NCI-H1105 treated with DMSO at 0.1 percent for 48 hours (cell line): ENCODE results near the gene RYR3.

Experiments
- DNase-seq: peaks from one replicate; lab custom pipeline; 2025; lab: John Stamatoyannopoulos, UW

Gene RYR3

DNA sequence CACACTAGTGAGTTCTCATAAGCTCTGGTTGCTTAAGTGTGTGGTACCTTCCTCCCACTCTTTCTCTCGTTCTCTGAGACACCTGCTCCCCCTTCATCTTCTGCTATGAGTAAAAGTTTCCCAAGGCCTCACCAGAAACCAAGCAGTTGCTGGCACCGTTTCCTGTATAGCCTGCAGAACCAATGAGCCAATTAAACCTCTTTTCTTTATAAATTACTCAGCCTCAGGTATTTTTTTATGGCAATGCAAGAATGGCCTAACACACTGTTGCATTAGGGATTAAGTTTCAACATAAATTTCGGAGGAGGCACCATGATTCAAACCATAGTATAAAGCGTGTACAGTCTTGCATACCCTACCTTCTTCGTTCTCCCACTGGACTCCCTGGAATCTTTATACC is 405.3 kb downstream of the RYR3 start:
- no peak for DNase-seq

DNA sequence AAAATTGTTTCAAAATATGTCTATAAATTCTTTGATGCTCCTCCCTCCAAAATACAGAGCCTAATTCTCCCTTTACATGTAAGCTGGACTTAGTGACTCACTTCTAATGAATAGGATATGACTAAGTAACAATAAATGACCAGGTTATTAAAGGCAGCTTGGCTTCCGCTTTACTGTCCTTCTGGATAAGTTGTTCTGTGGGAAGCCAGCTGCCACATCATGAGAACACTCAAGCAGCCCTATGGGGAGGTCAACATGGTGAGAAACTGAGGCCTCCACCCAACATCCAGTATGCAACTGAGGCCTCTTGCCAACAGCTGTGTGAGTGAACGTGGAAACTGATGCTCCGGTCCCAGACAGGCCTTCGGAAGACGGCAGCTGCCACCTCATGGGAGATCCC is 410.2 kb downstream of the RYR3 start:
- no peak for DNase-seq

DNA sequence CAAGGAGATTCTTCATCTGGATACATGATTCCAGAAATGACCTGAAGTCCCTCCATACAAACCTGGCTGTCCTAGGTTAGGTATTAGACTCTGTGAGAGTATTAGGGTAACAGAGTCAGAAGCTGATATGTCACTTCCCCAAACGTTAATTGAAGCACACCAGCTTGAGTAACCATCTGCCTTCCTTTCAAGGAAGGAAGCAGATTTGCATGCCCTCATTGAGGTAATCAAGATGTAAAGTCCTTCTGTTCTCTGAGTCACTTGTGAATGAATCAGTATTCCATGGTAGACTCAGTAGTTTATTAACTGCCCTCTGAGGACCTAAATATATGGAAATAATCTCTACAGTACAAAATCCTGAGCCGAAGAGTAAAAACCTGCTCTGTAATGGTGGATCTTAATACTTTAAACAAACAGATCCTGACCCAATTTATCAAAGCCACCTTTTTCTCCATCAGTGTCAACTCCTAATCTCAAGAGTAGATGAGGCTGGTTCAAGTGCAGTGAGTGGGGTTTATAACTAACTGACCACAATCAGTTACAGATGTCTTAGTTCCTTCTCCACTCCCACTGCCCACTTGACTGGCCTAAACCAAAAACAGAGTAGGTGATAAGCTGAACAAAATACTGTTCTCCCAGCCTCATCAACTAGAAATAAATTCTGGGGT is 411.4 kb downstream of the RYR3 start:
- DNase-seq = no peak

DNA sequence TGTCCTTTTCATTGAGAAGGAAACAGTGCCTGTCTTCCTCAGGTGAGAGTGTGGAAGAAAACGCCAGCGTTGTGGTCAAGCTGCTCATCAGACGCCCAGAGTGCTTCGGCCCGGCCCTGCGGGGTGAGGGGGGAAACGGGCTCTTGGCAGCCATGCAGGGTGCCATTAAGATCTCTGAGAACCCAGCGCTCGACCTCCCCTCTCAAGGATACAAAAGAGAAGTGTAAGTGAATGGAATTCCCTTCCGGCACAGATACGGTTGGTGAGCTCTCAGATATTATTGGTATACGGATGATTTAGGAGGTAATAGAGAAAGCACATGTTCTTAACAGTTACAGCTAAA is 411.9 kb downstream of the RYR3 start:
- no peak for DNase-seq

DNA sequence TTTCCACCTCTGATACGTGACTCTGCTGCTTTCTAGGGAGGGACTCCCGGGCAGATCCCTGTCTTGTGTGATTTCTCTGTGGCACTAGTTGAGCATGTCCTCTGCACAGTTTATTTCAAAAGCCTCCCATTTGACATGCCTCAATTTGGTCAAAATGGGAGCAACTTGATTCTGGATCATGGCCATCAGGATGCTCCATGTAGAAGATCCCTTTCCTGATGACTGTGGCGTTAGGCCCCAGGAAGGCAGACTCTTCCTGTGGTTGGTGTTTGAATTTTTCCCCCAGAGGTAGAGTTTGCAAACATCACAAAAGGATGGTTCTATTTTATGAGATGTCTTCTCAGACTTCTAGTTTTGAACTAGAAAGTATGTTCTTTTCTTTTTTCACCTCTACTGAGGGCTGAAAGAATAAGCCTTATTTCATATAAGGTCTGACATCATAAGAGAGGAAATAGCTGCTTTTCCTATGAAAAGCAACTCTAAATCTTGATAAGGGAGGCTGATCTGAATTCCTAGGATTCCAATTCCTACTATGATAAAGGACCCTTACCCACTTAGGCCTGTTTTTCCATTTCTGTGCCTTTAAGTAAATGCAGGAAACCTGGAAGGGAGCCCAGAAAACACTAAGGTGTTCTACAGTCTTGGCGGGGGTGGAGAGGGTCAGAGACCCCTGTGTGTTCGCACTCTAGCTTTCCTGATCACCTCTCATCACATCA is 413.7 kb downstream of the RYR3 start:
- DNase-seq = no peak

DNA sequence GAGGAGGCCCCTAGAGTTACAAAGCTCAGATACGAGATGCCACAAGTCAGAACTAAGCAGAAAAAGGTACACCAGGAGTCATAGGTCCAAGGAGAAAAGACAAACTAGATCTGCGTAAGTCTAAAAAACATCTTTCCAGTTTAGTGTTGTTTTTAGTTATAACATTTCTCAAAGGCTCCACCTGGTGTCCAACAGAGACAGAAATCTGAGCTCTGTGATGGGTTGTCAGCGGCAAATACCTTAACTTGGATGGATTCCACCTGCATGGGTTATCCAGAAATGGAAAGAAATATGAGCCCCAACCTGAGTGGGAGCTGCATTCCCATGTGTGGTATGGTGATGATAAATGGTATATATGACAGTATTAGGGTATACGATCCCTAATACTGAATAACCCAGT is 418.9 kb downstream of the RYR3 start:
- DNase-seq = peak; percentile 6

DNA sequence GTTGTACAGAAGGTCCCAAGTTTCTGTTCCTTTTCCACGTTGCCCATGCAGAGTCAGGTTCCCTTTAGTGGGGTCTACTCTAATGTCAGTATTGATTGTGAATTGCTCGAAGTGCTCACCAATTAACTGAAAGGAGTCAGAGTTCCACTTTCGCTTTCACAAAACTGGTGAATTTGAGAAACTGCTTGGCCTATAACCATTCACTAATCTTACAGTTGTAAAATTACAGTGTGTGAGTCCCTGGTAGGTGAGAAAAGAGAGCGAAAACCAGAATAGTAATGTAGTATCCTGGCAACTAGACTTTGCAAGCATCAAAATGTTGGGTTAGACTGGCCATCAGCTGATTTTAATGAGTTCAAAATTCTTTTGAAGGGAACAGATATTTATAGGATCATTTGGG is 420.0 kb downstream of the RYR3 start:
- DNase-seq = no peak

DNA sequence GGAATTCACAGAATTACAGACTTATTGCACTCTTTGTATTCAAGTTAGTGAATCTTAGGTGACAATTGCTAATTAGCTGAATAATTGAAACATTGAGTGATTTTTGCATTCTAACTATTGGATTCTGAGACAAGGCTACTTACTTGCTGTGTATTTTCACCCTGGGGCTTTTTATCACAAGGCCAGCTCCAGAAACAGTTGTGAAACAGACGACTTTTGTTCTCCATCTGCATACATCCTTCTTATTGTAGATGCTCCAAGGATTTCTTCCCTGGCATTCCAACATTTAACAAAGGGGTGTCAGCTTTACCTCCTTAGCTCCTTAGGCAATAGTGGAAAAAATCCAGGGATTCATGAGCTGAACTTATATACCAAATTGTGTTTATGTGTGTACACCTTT is 424.4 kb downstream of the RYR3 start:
- DNase-seq = no peak

DNA sequence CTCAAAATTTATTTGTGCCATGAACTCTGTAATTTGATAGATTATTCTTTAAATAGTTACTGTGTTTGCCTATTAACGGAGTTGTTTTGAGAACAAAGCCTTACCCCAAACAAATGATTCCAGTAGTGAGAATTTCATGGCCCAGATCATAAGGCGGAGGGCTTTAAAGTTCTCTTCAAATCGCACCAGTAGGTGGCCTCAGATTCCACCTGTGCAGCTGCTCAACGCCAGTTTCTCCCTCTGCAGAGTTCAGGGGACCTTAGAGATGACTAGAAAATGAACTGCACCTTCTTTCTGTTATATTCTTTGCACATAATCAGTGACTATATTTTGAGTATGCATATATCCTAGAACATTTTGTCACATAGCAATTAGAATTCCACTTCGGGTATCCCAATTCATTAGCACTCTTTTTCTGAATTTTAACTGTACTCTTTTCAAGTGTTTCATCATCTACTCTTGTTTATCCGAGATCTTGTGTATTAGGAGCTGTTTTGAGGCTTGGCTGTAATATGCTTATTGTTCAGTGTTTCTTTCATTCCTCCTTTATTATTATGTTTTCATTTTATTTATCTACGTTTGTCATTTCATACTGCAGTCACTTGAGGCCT is 425.0 kb downstream of the RYR3 start:
- peak; percentile 19 for DNase-seq

DNA sequence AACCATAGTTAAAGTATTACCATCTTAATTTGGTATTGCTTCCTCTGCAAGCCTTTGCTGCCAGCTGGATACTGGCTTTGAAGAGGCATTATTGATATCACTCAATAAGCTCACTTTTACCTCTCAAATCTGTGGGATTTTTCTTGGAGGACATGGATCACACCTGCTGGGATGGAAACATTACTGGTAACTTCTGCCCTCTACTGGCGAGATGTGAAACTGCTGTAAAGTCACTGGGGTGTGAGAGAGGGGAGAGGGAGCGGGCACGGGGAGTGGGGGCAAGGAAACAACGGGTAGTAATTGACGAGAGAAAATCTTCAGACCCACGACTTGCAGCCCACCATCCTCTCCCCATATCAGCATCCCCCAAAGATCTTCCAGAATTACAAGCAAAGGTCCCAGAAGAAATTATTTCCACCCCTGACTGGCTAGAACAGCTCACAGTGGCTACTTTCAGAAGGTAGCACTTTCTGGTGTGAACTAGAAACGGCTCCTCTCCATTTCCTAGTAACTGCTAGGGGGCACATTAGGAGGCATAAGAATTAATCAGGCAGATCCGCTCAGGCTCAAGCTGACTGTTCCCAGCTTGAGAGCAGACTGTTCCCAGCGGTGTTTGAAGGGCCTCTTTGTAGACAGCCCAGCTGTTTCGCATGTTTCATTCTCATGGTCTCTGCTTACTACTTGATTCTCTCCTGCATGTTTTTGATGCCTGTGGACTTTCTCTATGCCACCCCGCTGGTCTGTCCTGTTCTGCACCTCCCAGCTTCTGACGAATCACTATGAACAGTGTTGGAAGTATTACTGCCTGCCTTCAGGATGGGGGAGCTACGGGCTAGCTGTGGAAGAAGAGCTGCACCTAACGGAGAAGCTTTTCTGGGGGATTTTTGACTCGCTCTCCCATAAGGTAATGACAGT is 427.2 kb downstream of the RYR3 start:
- peak; percentile 37 for DNase-seq

DNA sequence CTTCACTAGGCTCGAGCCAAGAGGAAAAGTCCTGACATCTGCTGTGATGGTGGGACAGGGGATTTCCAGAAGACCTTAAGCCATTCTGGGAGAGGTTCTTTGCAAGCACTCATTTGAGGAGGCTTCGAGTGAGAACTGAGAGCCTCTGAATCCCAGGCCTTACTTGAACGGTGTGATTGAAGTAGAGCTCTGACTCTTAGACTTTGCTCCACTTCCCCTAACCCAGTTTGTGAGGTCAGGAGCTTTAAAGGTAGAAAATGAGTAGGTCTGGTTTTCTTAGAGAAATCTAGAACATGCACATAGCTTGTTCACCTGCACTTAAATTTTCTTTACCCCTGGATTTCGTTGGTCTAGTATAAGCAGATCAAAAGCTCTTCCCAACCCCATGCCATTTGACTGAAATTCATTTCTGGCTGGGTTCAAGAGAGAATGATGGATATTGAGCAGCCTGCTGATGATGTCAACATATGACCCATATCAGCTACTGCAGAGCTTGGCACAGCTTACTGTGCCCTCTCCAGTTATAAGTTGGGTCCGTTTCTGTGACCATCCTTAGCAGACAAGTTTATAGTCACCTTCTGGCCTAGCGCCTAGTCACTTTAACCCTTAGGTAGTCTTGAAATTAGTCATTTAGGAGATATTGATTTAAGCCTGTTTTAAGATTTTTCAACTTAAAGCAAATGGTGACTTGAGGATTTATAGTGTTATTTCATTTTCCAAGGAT is 428.3 kb downstream of the RYR3 start:
- no peak for DNase-seq

DNA sequence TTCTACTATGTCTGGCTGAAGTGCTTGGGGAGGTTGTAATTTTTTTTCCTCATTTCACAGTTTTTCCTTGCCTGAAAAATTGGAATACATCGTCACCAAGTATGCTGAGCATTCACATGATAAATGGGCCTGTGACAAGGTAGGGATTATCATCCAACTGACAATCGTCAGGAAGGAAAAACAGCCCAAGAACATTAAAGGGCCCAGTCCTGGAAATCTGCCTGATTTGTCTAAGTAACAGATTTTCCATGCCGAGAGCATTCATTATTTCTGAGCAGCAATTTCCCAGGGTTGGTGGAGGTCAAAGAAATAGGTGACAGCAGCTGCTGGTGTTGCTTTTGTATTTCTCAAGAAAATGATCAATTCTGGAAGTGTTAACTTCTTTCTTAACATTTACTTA is 431.5 kb downstream of the RYR3 start:
- DNase-seq = no peak

DNA sequence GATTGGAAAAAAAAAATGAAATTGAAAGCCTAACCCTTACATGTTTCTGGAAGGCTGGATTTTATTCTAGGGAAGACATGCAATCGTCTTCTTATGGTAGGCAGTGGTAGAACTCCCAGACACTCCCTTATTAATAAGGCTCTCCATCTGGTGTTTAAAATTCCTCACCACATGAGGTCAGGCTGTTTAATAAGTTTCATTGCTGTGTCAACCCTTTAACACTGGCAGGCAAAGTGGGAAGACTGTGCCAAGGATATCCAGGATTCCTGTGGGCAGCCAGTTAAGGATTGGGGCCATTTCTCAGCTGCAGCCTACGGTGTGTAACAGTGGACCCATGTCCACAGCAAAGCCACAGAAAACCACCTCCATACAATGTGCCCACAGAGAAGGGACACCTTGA is 432.0 kb downstream of the RYR3 start:
- DNase-seq = no peak

DNA sequence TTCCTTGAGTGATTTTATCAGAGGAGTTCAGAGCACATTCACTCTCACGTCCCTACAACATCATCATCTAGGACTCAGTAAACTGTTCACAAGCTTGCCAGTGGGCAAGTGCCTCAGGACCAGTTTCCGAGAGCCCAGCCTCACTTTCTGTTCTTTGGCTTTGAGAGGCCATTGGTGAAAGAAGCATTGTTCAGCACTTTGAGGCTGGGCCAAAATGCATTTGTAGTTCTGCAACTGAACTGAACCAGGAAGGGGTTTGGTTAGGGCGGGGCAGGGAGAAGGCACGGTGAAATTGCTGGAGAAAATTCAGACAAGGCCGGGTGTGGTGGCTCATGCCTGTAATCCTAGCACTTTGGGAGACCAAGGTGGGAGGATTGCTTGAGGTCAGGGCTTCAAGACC is 435.4 kb downstream of the RYR3 start:
- no peak for DNase-seq

DNA sequence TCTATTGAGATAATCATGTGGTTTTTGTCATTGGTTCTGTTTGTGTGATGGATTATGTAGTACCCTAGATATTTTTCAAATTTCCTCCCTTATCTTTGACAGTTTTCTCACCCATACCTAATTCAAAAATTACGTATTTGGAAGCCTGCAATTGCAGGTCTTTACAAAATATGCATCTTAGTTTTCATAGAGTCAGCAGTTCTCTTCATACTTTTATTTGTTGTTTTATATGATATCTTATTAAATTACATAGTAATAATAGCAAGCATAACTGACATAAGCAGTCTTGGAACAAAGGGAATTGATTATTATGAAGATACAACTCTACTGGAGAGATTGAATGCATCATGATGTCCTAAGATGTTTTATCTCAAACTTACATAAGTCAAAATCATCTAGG is 442.2 kb downstream of the RYR3 start:
- DNase-seq = no peak

DNA sequence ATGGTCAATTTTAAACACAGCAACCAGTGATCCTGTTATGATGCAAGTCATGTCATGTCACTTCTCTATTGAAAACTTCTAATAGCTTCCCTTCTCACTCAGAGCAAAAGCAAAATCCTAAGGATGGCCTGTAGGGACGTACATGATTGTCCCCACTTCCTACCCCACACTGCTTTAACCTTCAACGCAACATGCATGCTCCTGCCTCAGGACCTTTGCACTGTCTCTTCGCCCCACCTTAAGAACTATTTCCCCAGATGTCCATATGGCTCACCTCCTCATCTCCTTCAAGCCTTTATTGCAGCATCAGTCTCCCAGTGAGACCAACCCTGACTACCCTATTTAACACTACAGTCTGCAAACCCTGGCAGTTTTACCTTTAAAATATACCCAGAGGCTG is 443.5 kb downstream of the RYR3 start:
- DNase-seq = no peak

DNA sequence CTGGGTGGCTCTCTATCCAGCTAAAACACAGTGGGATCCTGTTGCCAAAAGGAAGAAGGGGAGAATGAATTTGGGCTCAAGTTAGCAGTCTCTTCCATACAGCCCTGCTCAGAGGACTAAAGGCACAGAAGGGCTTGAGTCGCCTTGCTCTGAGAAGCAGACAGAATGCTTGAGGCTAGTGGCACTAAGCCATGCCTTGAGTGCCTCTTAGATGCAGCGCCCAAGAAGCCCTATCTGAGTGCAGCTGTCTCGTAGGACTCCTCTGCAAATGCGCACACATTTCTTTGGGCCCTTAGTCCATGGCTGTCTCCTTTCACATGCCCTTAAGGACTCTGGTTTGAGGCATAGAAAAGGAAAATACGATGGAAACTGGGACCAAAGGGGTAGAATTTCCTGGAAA is 446.2 kb downstream of the RYR3 start:
- DNase-seq = no peak

DNA sequence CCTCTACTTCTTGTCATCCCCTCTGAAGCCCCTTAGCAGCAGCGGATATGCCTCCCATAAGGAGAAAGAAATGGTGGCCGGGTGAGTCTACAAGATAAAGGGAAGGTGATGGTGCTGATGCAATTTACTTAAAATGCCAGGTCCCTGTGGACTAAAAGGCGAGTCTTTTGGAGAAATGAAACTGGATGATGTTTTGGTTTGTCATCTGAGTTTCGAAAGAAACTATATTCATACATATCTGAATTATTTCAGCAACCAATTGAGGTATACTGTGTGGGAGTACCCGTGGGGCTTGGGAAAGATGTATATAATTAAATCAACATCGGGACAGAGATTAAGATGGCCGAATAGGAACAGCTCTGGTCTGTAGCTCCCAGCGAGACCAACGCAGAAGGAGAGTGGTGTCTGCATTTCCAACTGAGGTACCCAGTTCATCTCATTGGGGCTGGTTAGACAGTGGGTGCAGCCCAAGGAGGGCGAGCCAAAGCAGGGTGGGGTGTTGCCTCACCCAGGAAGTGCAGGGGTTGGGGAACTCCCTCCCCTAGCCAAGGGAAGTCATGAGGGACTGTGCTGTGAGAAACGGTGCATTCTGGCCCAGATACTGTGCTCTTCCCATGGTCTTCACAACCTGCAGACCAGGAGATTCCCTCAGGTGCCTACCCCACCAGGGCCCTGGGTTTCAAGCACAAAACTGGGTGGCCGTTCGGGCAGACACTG is 446.9 kb downstream of the RYR3 start:
- no peak for DNase-seq

DNA sequence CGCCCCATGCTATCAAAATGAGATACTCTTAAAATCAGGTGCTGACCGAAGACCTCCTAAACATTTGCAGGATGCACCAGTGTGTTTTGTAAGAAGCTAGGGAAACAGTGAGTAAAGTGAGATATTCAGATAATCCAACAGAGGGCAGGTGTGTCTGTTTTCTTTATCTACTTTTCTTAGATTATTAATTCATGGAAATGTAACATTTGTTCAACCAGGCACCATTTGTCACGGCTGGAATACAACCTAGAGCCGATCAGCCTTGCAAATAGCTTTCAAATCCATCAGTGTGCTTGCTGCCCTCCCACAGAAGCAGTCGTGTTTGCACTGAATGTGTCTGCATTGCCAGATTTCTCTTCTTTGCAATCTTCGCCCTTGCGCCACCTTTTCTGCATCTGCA is 455.6 kb downstream of the RYR3 start:
- no peak for DNase-seq

DNA sequence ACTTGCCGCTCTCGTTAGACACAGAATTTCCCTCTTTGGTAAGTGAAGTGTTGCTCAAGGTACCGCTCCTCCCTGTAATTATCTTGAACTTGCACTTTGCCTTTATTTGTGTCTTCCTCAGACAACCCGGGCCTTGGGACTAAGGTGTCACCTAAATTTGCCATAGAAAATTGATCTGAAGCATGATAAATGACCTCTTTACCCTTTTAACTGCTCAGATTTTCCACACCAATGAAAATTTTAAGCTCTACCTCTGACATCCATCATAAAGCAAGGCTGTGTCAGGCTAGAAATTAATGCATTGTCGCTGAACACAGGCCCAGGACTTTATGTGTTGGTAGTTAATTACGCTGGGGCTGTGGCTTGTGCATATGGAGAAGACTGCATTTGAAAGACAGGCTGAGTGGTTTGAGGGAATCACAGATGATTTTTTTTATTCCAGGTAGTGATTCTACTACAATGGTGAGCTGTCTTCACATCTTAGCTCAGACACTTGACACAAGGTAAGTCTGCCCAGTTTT is 458.0 kb downstream of the RYR3 start:
- no peak for DNase-seq

DNA sequence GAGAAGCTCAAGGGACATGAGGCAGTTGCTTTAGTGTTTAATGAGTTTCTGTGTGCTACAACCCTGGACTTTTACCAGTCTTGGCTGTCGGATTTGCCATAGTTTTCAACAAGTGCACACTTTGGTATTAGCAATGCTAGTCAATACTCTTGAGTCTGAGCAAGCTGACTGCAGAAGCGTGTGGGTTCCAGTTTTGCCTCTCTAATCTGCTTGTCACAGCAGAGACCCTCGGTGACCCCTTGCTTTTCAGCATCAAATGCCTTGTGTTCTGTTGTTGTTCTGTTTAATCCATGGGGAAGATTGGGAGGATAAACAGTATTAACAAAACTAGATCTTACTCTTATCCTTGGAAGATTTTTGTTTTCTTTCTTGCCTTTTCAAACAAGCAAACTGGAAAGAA is 463.2 kb downstream of the RYR3 start:
- DNase-seq = no peak
